Activated naive CD4-positive, alpha-beta T cell treated with anti-CD3 and anti-CD28 coated beads for 36 hours (primary cell): Measurements from ENCODE around the gene GOLGA6B. TPM values are rescaled to one million over a fixed set of nuclear protein-coding genes. Genes with fewer than 3 reads are reported as not detected.
"Not testable (repeated sequence)": the region's sequence is repeated elsewhere in the genome, so short reads cannot be mapped to it uniquely, and the experiment has no call there.

ENCODE experiments used
- CTCF ChIA-PET: fragments of 350-600 bp; sonication (Branson Sonifier 250); formaldehyde crosslinking; loops from one replicate; lab custom pipeline; 2021; ENCODE audit warnings: antibody characterized with exemption; lab: Charles Lee
- DNase-seq: peaks from one replicate; pipeline ENCODE4 v3.0.0-alpha.2; 2020
- H3K27ac Mint-ChIP-seq: one replicate; pipeline ENCODE4 v1.8.0; 2021; ENCODE audit warnings: mild to moderate bottlenecking, mixed read lengths
- H3K27me3 Mint-ChIP-seq: one replicate; pipeline ENCODE4 v1.8.0; 2021; ENCODE audit warnings: low read depth, mixed read lengths
- H3K36me3 Mint-ChIP-seq: one replicate; pipeline ENCODE4 v1.8.0; 2021; ENCODE audit warnings: low read depth, mixed read lengths
- H3K4me1 Mint-ChIP-seq: one replicate; pipeline ENCODE4 v1.8.0; 2021; ENCODE audit warnings: low read depth, mixed read lengths
- H3K4me3 Mint-ChIP-seq: one replicate; pipeline ENCODE4 v1.8.0; 2021; ENCODE audit warnings: mild to moderate bottlenecking, moderate library complexity, mixed read lengths
- H3K9me3 Mint-ChIP-seq: one replicate; pipeline ENCODE4 v1.8.0; 2021; ENCODE audit warnings: mixed read lengths
- intact Hi-C: fragments of 100-400 bp; cut with micrococcal nuclease; formaldehyde crosslinking; loops from one replicate; pipeline ENCODE4 v1.15.1; 2023
- total RNA-seq, 2 experiments: library from RNA; stranded (reverse); gene quantifications; one replicate each; pipeline ENCODE4 v1.2.3, GENCODE V29; 2021

Gene GOLGA6B
- total RNA-seq, 2 experiments from 2014 or later, result not detected

GRCh38 chr15:72676838-72677237 lies 22.3 kb downstream of the GOLGA6B start:
- H3K9me3 Mint-ChIP-seq, result no peaks in the 10 kb centered on the region
- H3K27me3 Mint-ChIP-seq, result peaks cover 10% of the 10 kb centered on the region
- H3K4me1 Mint-ChIP-seq, result no peaks in the 10 kb centered on the region
- H3K27ac Mint-ChIP-seq, result no peak overlapping the region
- no peaks in the 10 kb centered on the region for H3K36me3 Mint-ChIP-seq
- H3K4me3 Mint-ChIP-seq, result no peak overlapping the region
- no peak for DNase-seq
- CTCF ChIA-PET, result no interaction called here
- intact Hi-C loops, result loop anchor here (10.0 kb wide), 1 partner anchor 362 kb away; no protein-coding TSS in a partner anchor

- Mint-ChIP-seq H3K36me3 (no peaks in the 10 kb centered on the region), H3K27ac (no peak overlapping the region), H3K4me1 (peaks cover 15% of the 10 kb centered on the region), H3K4me3 (no peak overlapping the region), H3K9me3 (no peaks in the 10 kb centered on the region), H3K27me3 (peaks cover 8% of the 10 kb centered on the region)
- CTCF ChIA-PET, result interaction anchor here (0.6 to 1.5 kb wide), 4 partner anchors 10 to 197 kb away, joined by 4 to 6 read pairs (median 4); no protein-coding TSS in a partner anchor
- intact Hi-C loops, result loop anchor here (10.0 kb wide), 1 partner anchor 76 kb away; no protein-coding TSS in a partner anchor
- no peak for DNase-seq
Measured at GRCh38 chr15:72680931-72681330, 26.4 kb downstream of the GOLGA6B start.

- no peak for DNase-seq
- Mint-ChIP-seq H3K9me3 (no peaks in the 10 kb centered on the region), H3K27me3 (peaks cover 5% of the 10 kb centered on the region), H3K4me3 (no peak overlapping the region), H3K36me3 (peaks cover 2% of the 10 kb centered on the region), H3K4me1 (peaks cover 15% of the 10 kb centered on the region), H3K27ac (no peak overlapping the region)
- intact Hi-C loops, result loop anchor here (10.0 kb wide), 1 partner anchor 78 kb away; no protein-coding TSS in a partner anchor
- CTCF ChIA-PET, result interaction anchor here (1.0 kb wide), 1 partner anchor 95 kb away, joined by 4 read pairs; no protein-coding TSS in a partner anchor
Measured at GRCh38 chr15:72682772-72683171, 28.3 kb downstream of the GOLGA6B start.

- CTCF ChIA-PET, result interaction anchor here (1.5 kb wide), 1 partner anchor 14 kb away, joined by 4 read pairs; no protein-coding TSS in a partner anchor
- peak; percentile 8 for DNase-seq
- Mint-ChIP-seq H3K36me3 (peaks cover 2% of the 10 kb centered on the region), H3K4me1 (peaks cover 15% of the 10 kb centered on the region), H3K27ac (peak overlapping the region; percentile 87), H3K9me3 (no peaks in the 10 kb centered on the region), H3K4me3 (peak overlapping the region; percentile 89), H3K27me3 (no peaks in the 10 kb centered on the region)
- intact Hi-C loops, result loop anchor here (5.0 to 10.0 kb wide), 2 partner anchors 57 to 81 kb away; no protein-coding TSS in a partner anchor
Measured at GRCh38 chr15:72685301-72685924, 30.9 kb downstream of the GOLGA6B start.

GRCh38 chr15:72685925-72686794 lies 31.7 kb downstream of the GOLGA6B start, which contains the start of the genes BBS4 and HIGD2B:
Gene BBS4, plus strand, starts transcription at chr15:72686207. Its CDS starts 21 bp downstream, at chr15:72686228.
Gene HIGD2B, minus strand, starts transcription at chr15:72686182. Its CDS starts 9,808 bp downstream, at chr15:72676374.
- peak within 1 kb of the TSS; percentile 87 for H3K27ac Mint-ChIP-seq

GRCh38 chr15:72688697-72689096 lies 34.2 kb downstream of the GOLGA6B start:
- no peaks in the 10 kb centered on the region for H3K27me3 Mint-ChIP-seq
- H3K4me1 Mint-ChIP-seq, result peaks cover 8% of the 10 kb centered on the region
- peaks cover 2% of the 10 kb centered on the region for H3K36me3 Mint-ChIP-seq
- no peaks in the 10 kb centered on the region for H3K9me3 Mint-ChIP-seq
- CTCF ChIA-PET, result interaction anchor here (1.2 kb wide), 1 partner anchor 376 kb away, joined by 6 read pairs; no protein-coding TSS in a partner anchor
- H3K27ac Mint-ChIP-seq, result no peak overlapping the region
- no peak overlapping the region for H3K4me3 Mint-ChIP-seq
- DNase-seq, result no peak
- intact Hi-C loops, result loop anchor here (5.0 to 10.0 kb wide), 2 partner anchors 54 to 84 kb away; no protein-coding TSS in a partner anchor

More at GRCh38 chr15:72685925-72686794, 31.7 kb downstream of the GOLGA6B start, which contains the start of the genes BBS4 and HIGD2B:
- Mint-ChIP-seq H3K9me3 (no peaks in the 10 kb centered on the region), H3K4me1 (peaks cover 15% of the 10 kb centered on the region), H3K4me3 (peak within 1 kb of the TSS; percentile 89), H3K27me3 (no peaks in the 10 kb centered on the region), H3K36me3 (peaks cover 2% of the 10 kb centered on the region)
- intact Hi-C loops, result loop anchor here (1.0 to 10.0 kb wide), 6 partner anchors 56 to 455 kb away; partner anchors contain the start of genes ADPGK, ARIH1, NEO1 and PKM
- CTCF ChIA-PET, result no interaction called here
- peak; percentile 91 for DNase-seq

- CTCF ChIA-PET, result no interaction called here
- intact Hi-C loops, result no loop called here
- no peak overlapping the region for H3K4me3 Mint-ChIP-seq
Measured at GRCh38 chr15:72690938-72691337, 36.4 kb downstream of the GOLGA6B start.

GRCh38 chr15:72698938-72699337 lies 44.4 kb downstream of the GOLGA6B start:
- Mint-ChIP-seq H3K9me3 (no peaks in the 10 kb centered on the region), H3K27ac (no peak overlapping the region), H3K4me1 (peaks cover 8% of the 10 kb centered on the region), H3K4me3 (no peak overlapping the region), H3K27me3 (no peaks in the 10 kb centered on the region), H3K36me3 (peaks cover 1% of the 10 kb centered on the region)
- intact Hi-C loops, result no loop called here
- CTCF ChIA-PET, result interaction anchor here (0.6 to 1.5 kb wide), 2 partner anchors 24 to 66 kb away, joined by 3 to 7 read pairs; no protein-coding TSS in a partner anchor
- DNase-seq, result no peak

More at GRCh38 chr15:72690938-72691337, 36.4 kb downstream of the GOLGA6B start:
- H3K36me3 Mint-ChIP-seq, result peaks cover 2% of the 10 kb centered on the region
- peaks cover 8% of the 10 kb centered on the region for H3K4me1 Mint-ChIP-seq
- no peak overlapping the region for H3K27ac Mint-ChIP-seq
- no peaks in the 10 kb centered on the region for H3K27me3 Mint-ChIP-seq
- H3K9me3 Mint-ChIP-seq, result no peaks in the 10 kb centered on the region
- no peak for DNase-seq

GRCh38 chr15:72700076-72700475 lies 45.6 kb downstream of the GOLGA6B start:
- CTCF ChIA-PET, result interaction anchor here (1.5 kb wide), 1 partner anchor 22 kb away, joined by 3 read pairs; no protein-coding TSS in a partner anchor
- H3K27me3 Mint-ChIP-seq, result no peaks in the 10 kb centered on the region
- DNase-seq, result no peak
- H3K27ac Mint-ChIP-seq, result no peak overlapping the region
- intact Hi-C loops, result no loop called here
- H3K4me1 Mint-ChIP-seq, result peaks cover 3% of the 10 kb centered on the region
- peaks cover 1% of the 10 kb centered on the region for H3K36me3 Mint-ChIP-seq
- H3K4me3 Mint-ChIP-seq, result no peak overlapping the region
- no peaks in the 10 kb centered on the region for H3K9me3 Mint-ChIP-seq

- Mint-ChIP-seq H3K9me3 (no peaks in the 10 kb centered on the region), H3K27ac (no peak overlapping the region), H3K4me1 (peaks cover 3% of the 10 kb centered on the region), H3K4me3 (no peak overlapping the region), H3K36me3 (no peaks in the 10 kb centered on the region), H3K27me3 (no peaks in the 10 kb centered on the region)
- CTCF ChIA-PET, result interaction anchor here (0.6 to 2.2 kb wide), 3 partner anchors 16 to 58 kb away, joined by 3 to 6 read pairs (median 4); no protein-coding TSS in a partner anchor
- no peak for DNase-seq
- intact Hi-C loops, result no loop called here
Measured at GRCh38 chr15:72706266-72706665, 51.8 kb downstream of the GOLGA6B start.

- H3K27me3 Mint-ChIP-seq, H3K36me3 Mint-ChIP-seq, intact Hi-C loops, H3K4me3 Mint-ChIP-seq, H3K4me1 Mint-ChIP-seq, H3K9me3 Mint-ChIP-seq, H3K27ac Mint-ChIP-seq, DNase-seq: not testable (repeated sequence)
- CTCF ChIA-PET, result interaction anchor here (1.5 kb wide), 1 partner anchor 13 kb away, joined by 3 read pairs; no protein-coding TSS in a partner anchor
Measured at GRCh38 chr15:72708551-72709303, 54.2 kb downstream of the GOLGA6B start.
